Keratinocyte (primary cell): ENCODE measurements around the gene RAB6C. TPM values are rescaled to one million over a fixed set of nuclear protein-coding genes. Genes with fewer than 3 reads are reported as not detected.

ENCODE experiments used
- polyA plus RNA-seq, 5 experiments: library from polyadenylated mRNA; depleted of rRNA in 3 of 5; stranded (reverse) in 3 of 5; stranded (forward) in 1 of 5; unstranded in 1 of 5; fragments of >200 nt; gene quantifications; 1 replicate in 1 of 5; 2 replicates in 3 of 5; 3 replicates in 1 of 5; pipeline versions ENCODE4 v1.2.1 to v1.2.3, GENCODE V29; 2011 to 2012; ENCODE audit warnings: missing spikeins in 2 of 5, low read depth in 1 of 5, low replicate concordance in 1 of 5

Gene RAB6C
- polyA plus RNA-seq, 1 donor (not counting 4 experiments of a cell fraction or from before 2014, with no cell fraction given), result not detected

Other genes with a start within 250 kb of the RAB6C start
- not detected in 3 replicates for gene POTEF, start 149.6 kb downstream of the RAB6C start, polyA plus RNA-seq
- gene CCDC74B, start 165.4 kb downstream of the RAB6C start, polyA plus RNA-seq, result 0.46 to 0.60 TPM (median 0.52 TPM) in 3 replicates
- 19.0 to 44.9 TPM (median 23.8 TPM) in 3 replicates for gene SMPD4, start 201.9 kb downstream of the RAB6C start, polyA plus RNA-seq
- gene MZT2B, start 202.6 kb downstream of the RAB6C start, polyA plus RNA-seq, result 89.6 to 229 TPM (median 133 TPM) in 3 replicates
- not detected in 3 replicates for gene TUBA3E, start 218.8 kb downstream of the RAB6C start, polyA plus RNA-seq